Measurements from ENCODE around the gene BRD4.
A peak's percentile ranks its signal among the peaks of the same experiment; 100 is the strongest.

The BRD4 gene

GRCh38 chr19:15299568-15300409 is 32.5 kb downstream of the BRD4 start:
- H3K18ac ChIP-seq (ENCODE audit: low read length): no peak overlapping the region
- H2AK5ac ChIP-seq (ENCODE audit: low read length): no peak overlapping the region
- DNase-seq: peak; percentile 37
- peak overlapping the region; percentile 15 for H3K56ac ChIP-seq (ENCODE audit: low read length)
- H3K36me3 ChIP-seq (ENCODE audit: control insufficient read depth, insufficient read depth, low read length): no peaks in the 10 kb centered on the region
- H2BK5ac ChIP-seq (ENCODE audit: low read length): no peak overlapping the region
- peaks cover 7% of the 10 kb centered on the region for H3K79me1 ChIP-seq (ENCODE audit: low read length)
- H3K23ac ChIP-seq (ENCODE audit: low read length): no peak overlapping the region
- H4K5ac ChIP-seq (ENCODE audit: low read length): no peak overlapping the region
- H4K8ac ChIP-seq (ENCODE audit: low read depth, low read length): no peak overlapping the region
- no CpG with 5 or more reads among the region's 12 CpGs for WGBS (ENCODE audit: extremely low coverage, insufficient coverage, low lambda C conversion rate)
- no peaks in the 10 kb centered on the region for H3K27me3 ChIP-seq (ENCODE audit: insufficient read depth, low read length, poor library complexity)
- no peak overlapping the region for H3K9ac ChIP-seq (ENCODE audit: low read length)
- H3K27ac ChIP-seq (ENCODE audit: low read depth, low read length): no peak overlapping the region
- H3K4me3 ChIP-seq (ENCODE audit: low read length): no peak overlapping the region
- H2BK120ac ChIP-seq (ENCODE audit: low read depth, low read length): no peak overlapping the region
- no peak overlapping the region for H3K4ac ChIP-seq (ENCODE audit: low read depth, low read length)
- no peak overlapping the region for H3K4me2 ChIP-seq (ENCODE audit: low read length)
- no peak overlapping the region for H2BK15ac ChIP-seq (replicated peaks; ENCODE audit: low read depth)
- H3K79me2 ChIP-seq (ENCODE audit: control insufficient read depth, insufficient read depth, low read length): peaks cover 96% of the 10 kb centered on the region
- H3K4me1 ChIP-seq (ENCODE audit: control insufficient read depth, low read depth, low read length): peaks cover 14% of the 10 kb centered on the region

DNA sequence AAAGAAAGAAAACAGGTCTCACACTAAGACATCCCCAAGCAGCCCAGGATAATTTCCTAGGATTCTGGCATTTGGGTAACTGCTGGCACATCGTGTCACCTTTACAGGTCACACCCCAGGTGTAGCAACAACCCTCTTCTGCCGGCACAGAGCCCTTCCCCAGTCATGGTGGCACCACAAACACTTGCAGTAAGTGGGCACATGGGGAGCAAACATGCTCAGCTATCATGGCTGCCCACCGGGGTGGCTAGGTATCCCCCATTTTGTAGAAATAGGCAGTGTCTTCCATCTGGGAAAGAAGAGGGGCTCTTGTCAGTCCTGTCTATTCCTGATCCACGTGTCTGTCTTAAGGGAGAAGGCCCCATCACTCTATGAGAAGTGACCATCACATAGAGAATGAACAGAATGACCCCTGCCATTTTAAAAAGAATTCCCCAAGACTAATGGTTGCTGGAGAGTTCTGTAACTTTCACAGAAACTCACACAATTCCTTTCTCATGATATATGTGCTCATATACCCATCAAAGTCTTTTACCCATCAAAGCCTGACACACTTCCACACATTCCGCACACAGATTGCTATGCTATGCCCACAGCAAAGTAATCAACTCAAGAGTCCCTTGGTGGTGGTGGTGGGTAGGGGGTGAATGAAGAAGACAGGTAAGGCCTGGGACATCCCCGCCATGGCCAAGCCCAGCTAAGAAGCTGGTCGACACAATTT is 33.3 kb downstream of the BRD4 start:
- H3K18ac ChIP-seq (ENCODE audit: low read length): no peak overlapping the region
- no peak overlapping the region for H3K27ac ChIP-seq (ENCODE audit: low read depth, low read length)
- peaks cover 19% of the 10 kb centered on the region for H3K4me1 ChIP-seq (ENCODE audit: control insufficient read depth, low read depth, low read length)
- H2AK5ac ChIP-seq (ENCODE audit: low read length): no peak overlapping the region
- H2BK15ac ChIP-seq (replicated peaks; ENCODE audit: low read depth): no peak overlapping the region
- no peaks in the 10 kb centered on the region for H3K36me3 ChIP-seq (ENCODE audit: control insufficient read depth, insufficient read depth, low read length)
- no peak overlapping the region for H3K9ac ChIP-seq (ENCODE audit: low read length)
- no peak for DNase-seq
- no peak overlapping the region for H4K5ac ChIP-seq (ENCODE audit: low read length)
- no peak overlapping the region for H3K4ac ChIP-seq (ENCODE audit: low read depth, low read length)
- no peak overlapping the region for H3K23ac ChIP-seq (ENCODE audit: low read length)
- H3K79me1 ChIP-seq (ENCODE audit: low read length): peaks cover 10% of the 10 kb centered on the region
- H3K56ac ChIP-seq (ENCODE audit: low read length): peak overlapping the region; percentile 15
- no peak overlapping the region for H3K4me2 ChIP-seq (ENCODE audit: low read length)
- peaks cover 96% of the 10 kb centered on the region for H3K79me2 ChIP-seq (ENCODE audit: control insufficient read depth, insufficient read depth, low read length)
- no peak overlapping the region for H3K4me3 ChIP-seq (ENCODE audit: low read length)
- H2BK120ac ChIP-seq (ENCODE audit: low read depth, low read length): no peak overlapping the region
- H4K8ac ChIP-seq (ENCODE audit: low read depth, low read length): no peak overlapping the region
- WGBS (ENCODE audit: extremely low coverage, insufficient coverage, low lambda C conversion rate): no CpG with 5 or more reads among the region's 7 CpGs
- H3K27me3 ChIP-seq (ENCODE audit: insufficient read depth, low read length, poor library complexity): no peaks in the 10 kb centered on the region
- no peak overlapping the region for H2BK5ac ChIP-seq (ENCODE audit: low read length)

DNA sequence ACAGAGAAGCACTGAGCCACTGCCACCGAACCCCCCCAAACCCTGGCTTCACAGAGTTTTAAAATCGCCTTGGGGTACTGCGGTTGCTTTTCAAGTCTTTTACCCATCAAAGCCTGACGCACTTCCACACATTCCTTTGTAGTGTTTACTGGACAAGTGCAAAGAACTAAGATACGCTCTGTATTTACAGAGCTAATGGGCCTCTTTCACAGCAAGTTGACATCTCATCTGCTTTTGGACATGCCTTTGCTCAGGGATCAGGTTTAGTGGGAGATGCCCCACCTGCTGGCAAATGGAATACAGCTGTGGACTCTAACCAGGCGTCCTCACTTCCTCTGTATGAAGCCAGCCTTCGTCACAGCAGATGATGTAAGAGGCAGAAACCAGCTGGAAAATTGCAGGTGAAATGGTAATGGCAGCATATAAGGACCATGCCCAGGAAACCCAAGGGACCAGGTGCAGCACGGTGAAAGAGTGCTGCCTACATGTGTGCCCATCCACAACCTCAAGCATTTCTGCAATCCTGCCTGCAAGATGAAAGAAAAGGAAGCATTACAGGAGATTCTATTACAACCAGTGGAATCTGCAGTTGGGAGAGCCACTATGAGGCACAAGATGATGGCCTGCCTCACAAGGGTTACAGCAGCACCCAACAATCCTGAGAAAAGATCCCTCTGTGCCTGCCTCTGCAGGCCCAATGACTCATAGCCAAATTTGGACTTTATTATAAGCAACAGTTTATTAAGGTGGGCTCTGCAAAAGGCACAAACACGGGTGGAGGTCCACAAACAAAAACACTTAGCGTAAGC is 34.7 kb downstream of the BRD4 start:
- H2AK5ac ChIP-seq (ENCODE audit: low read length): no peak overlapping the region
- H3K36me3 ChIP-seq (ENCODE audit: control insufficient read depth, insufficient read depth, low read length): no peaks in the 10 kb centered on the region
- WGBS (ENCODE audit: extremely low coverage, insufficient coverage, low lambda C conversion rate): no CpG with 5 or more reads among the region's 10 CpGs
- H2BK120ac ChIP-seq (ENCODE audit: low read depth, low read length): no peak overlapping the region
- H3K79me1 ChIP-seq (ENCODE audit: low read length): peaks cover 9% of the 10 kb centered on the region
- no peak overlapping the region for H2BK15ac ChIP-seq (replicated peaks; ENCODE audit: low read depth)
- H2BK5ac ChIP-seq (ENCODE audit: low read length): no peak overlapping the region
- H3K18ac ChIP-seq (ENCODE audit: low read length): no peak overlapping the region
- peak; percentile 90 for DNase-seq
- H3K4me2 ChIP-seq (ENCODE audit: low read length): no peak overlapping the region
- no peak overlapping the region for H4K8ac ChIP-seq (ENCODE audit: low read depth, low read length)
- no peak overlapping the region for H3K23ac ChIP-seq (ENCODE audit: low read length)
- H3K4ac ChIP-seq (ENCODE audit: low read depth, low read length): no peak overlapping the region
- no peak overlapping the region for H4K5ac ChIP-seq (ENCODE audit: low read length)
- H3K9ac ChIP-seq (ENCODE audit: low read length): no peak overlapping the region
- H3K4me1 ChIP-seq (ENCODE audit: control insufficient read depth, low read depth, low read length): peaks cover 16% of the 10 kb centered on the region
- H3K79me2 ChIP-seq (ENCODE audit: control insufficient read depth, insufficient read depth, low read length): peaks cover 98% of the 10 kb centered on the region
- H3K4me3 ChIP-seq (ENCODE audit: low read length): no peak overlapping the region
- H3K56ac ChIP-seq (ENCODE audit: low read length): no peak overlapping the region
- peak overlapping the region; percentile 36 for H3K27ac ChIP-seq (ENCODE audit: low read depth, low read length)
- no peaks in the 10 kb centered on the region for H3K27me3 ChIP-seq (ENCODE audit: insufficient read depth, low read length, poor library complexity)

- no peak overlapping the region for H2AK5ac ChIP-seq (ENCODE audit: low read length)
- no peak overlapping the region for H3K18ac ChIP-seq (ENCODE audit: low read length)
- no CpG with 5 or more reads among the region's 7 CpGs for WGBS (ENCODE audit: extremely low coverage, insufficient coverage, low lambda C conversion rate)
- DNase-seq: no peak
- no peak overlapping the region for H3K9ac ChIP-seq (ENCODE audit: low read length)
- H3K27me3 ChIP-seq (ENCODE audit: insufficient read depth, low read length, poor library complexity): no peaks in the 10 kb centered on the region
- H3K4me2 ChIP-seq (ENCODE audit: low read length): no peak overlapping the region
- no peak overlapping the region for H2BK15ac ChIP-seq (replicated peaks; ENCODE audit: low read depth)
- no peak overlapping the region for H3K27ac ChIP-seq (ENCODE audit: low read depth, low read length)
- H3K79me2 ChIP-seq (ENCODE audit: control insufficient read depth, insufficient read depth, low read length): peaks cover 96% of the 10 kb centered on the region
- peaks cover 7% of the 10 kb centered on the region for H3K79me1 ChIP-seq (ENCODE audit: low read length)
- H3K4ac ChIP-seq (ENCODE audit: low read depth, low read length): no peak overlapping the region
- H4K5ac ChIP-seq (ENCODE audit: low read length): no peak overlapping the region
- H2BK5ac ChIP-seq (ENCODE audit: low read length): no peak overlapping the region
- no peak overlapping the region for H3K4me3 ChIP-seq (ENCODE audit: low read length)
- no peak overlapping the region for H3K56ac ChIP-seq (ENCODE audit: low read length)
- H2BK120ac ChIP-seq (ENCODE audit: low read depth, low read length): no peak overlapping the region
- H3K23ac ChIP-seq (ENCODE audit: low read length): no peak overlapping the region
- no peak overlapping the region for H4K8ac ChIP-seq (ENCODE audit: low read depth, low read length)
- H3K36me3 ChIP-seq (ENCODE audit: control insufficient read depth, insufficient read depth, low read length): no peaks in the 10 kb centered on the region
- peaks cover 16% of the 10 kb centered on the region for H3K4me1 ChIP-seq (ENCODE audit: control insufficient read depth, low read depth, low read length)
Measured at GRCh38 chr19:15296841-15297415, 35.4 kb downstream of the BRD4 start.

DNA sequence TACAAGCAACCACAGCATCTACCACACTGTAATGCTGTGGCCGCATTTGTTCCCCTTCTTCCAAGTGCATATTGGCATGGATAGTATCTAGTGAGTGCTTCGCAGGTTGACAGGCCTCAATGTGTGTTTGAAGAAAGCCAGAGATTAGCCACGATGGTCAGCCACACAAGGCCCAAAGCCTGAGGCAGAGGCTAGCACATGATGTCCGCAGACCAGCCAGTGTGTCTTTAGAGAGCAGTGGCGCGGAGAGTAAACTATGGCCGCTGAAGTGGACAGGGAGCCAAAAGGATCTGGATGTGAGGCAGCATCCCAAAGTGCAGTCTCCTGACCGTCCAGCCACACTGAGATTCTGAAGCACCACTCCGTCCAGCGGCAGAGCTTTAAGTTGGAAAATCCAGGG is 36.0 kb downstream of the BRD4 start:
- no peaks in the 10 kb centered on the region for H3K27me3 ChIP-seq (ENCODE audit: insufficient read depth, low read length, poor library complexity)
- H3K4me3 ChIP-seq (ENCODE audit: low read length): no peak overlapping the region
- no peak overlapping the region for H4K8ac ChIP-seq (ENCODE audit: low read depth, low read length)
- WGBS (ENCODE audit: extremely low coverage, insufficient coverage, low lambda C conversion rate): no CpG with 5 or more reads among the region's 10 CpGs
- no peak overlapping the region for H3K9ac ChIP-seq (ENCODE audit: low read length)
- no peak overlapping the region for H2BK5ac ChIP-seq (ENCODE audit: low read length)
- no peak overlapping the region for H2BK120ac ChIP-seq (ENCODE audit: low read depth, low read length)
- peaks cover 98% of the 10 kb centered on the region for H3K79me2 ChIP-seq (ENCODE audit: control insufficient read depth, insufficient read depth, low read length)
- no peak overlapping the region for H3K56ac ChIP-seq (ENCODE audit: low read length)
- no peak overlapping the region for H3K4ac ChIP-seq (ENCODE audit: low read depth, low read length)
- no peak overlapping the region for H2AK5ac ChIP-seq (ENCODE audit: low read length)
- H3K79me1 ChIP-seq (ENCODE audit: low read length): peaks cover 7% of the 10 kb centered on the region
- H3K27ac ChIP-seq (ENCODE audit: low read depth, low read length): no peak overlapping the region
- no peak overlapping the region for H4K5ac ChIP-seq (ENCODE audit: low read length)
- DNase-seq: no peak
- no peaks in the 10 kb centered on the region for H3K36me3 ChIP-seq (ENCODE audit: control insufficient read depth, insufficient read depth, low read length)
- H3K23ac ChIP-seq (ENCODE audit: low read length): no peak overlapping the region
- H3K18ac ChIP-seq (ENCODE audit: low read length): no peak overlapping the region
- H3K4me1 ChIP-seq (ENCODE audit: control insufficient read depth, low read depth, low read length): peaks cover 16% of the 10 kb centered on the region
- no peak overlapping the region for H2BK15ac ChIP-seq (replicated peaks; ENCODE audit: low read depth)
- H3K4me2 ChIP-seq (ENCODE audit: low read length): no peak overlapping the region
